T-helper 2 cell (primary cell): Measurements from ENCODE around the gene ITLN1.

Experiments
- DNase-seq, 5 experiments: peaks; one replicate each; pipeline versions ENCODE4 v3.0.0 to v3.0.0-alpha.2; 2012 to 2022

Gene ITLN1

GRCh38 chr1:160853754-160854153 is 31.2 kb downstream of the ITLN1 start:
- no peak for DNase-seq

GRCh38 chr1:160853014-160853413 is 32.0 kb downstream of the ITLN1 start:
- DNase-seq, result no peak

GRCh38 chr1:160850993-160851392 is 34.0 kb downstream of the ITLN1 start:
- DNase-seq, result no peak

- DNase-seq, result no peak
Measured at GRCh38 chr1:160850541-160850940, 34.4 kb downstream of the ITLN1 start.

GRCh38 chr1:160846281-160846680 is 38.7 kb downstream of the ITLN1 start:
- DNase-seq, result no peak

- DNase-seq, result peak in 1 of 5 experiments; percentile 27
Measured at GRCh38 chr1:160844447-160845232, 40.3 kb downstream of the ITLN1 start.

GRCh38 chr1:160841079-160841478 is 43.9 kb downstream of the ITLN1 start:
- no peak for DNase-seq

- DNase-seq, result no peak
Measured at GRCh38 chr1:160839746-160840145, 45.2 kb downstream of the ITLN1 start.

- peak in 2 of 5 experiments; percentile 28 to 71 for DNase-seq
Measured at GRCh38 chr1:160838888-160839287, 46.1 kb downstream of the ITLN1 start.

- DNase-seq, result peak; percentile 49 to 99 (median 74)
Measured at GRCh38 chr1:160837558-160838205, 47.3 kb downstream of the ITLN1 start.

GRCh38 chr1:160836981-160837557 is 47.9 kb downstream of the ITLN1 start:
- peak in 1 of 5 experiments; percentile 17 for DNase-seq

- DNase-seq, result no peak
Measured at GRCh38 chr1:160836561-160836960, 48.4 kb downstream of the ITLN1 start.

- no peak for DNase-seq
Measured at GRCh38 chr1:160835751-160836150, 49.2 kb downstream of the ITLN1 start.

GRCh38 chr1:160834945-160835565 is 49.9 kb downstream of the ITLN1 start:
- DNase-seq, result peak in 2 of 5 experiments; percentile 36 to 77

GRCh38 chr1:160830321-160831153 is 54.4 kb downstream of the ITLN1 start:
- peak; percentile 41 to 79 (median 64) for DNase-seq

GRCh38 chr1:160829766-160830165 is 55.2 kb downstream of the ITLN1 start:
- no peak for DNase-seq

GRCh38 chr1:160827418-160827817 is 57.6 kb downstream of the ITLN1 start:
- DNase-seq, result no peak

GRCh38 chr1:160826546-160826945 is 58.4 kb downstream of the ITLN1 start:
- DNase-seq, result no peak
